NCI-H2196 treated with DMSO at 0.1 percent for 48 hours (cell line): Measurements from ENCODE around the gene PRKCSH.
"Not testable (repeated sequence)": the region's sequence is repeated elsewhere in the genome, so short reads cannot be mapped to it uniquely, and the experiment has no call there.

ENCODE experiments used
- DNase-seq: peaks from one replicate; lab custom pipeline; 2025; ENCODE audit not compliant: unreplicated experiment; lab: John Stamatoyannopoulos, UW

PRKCSH gene, protein sequence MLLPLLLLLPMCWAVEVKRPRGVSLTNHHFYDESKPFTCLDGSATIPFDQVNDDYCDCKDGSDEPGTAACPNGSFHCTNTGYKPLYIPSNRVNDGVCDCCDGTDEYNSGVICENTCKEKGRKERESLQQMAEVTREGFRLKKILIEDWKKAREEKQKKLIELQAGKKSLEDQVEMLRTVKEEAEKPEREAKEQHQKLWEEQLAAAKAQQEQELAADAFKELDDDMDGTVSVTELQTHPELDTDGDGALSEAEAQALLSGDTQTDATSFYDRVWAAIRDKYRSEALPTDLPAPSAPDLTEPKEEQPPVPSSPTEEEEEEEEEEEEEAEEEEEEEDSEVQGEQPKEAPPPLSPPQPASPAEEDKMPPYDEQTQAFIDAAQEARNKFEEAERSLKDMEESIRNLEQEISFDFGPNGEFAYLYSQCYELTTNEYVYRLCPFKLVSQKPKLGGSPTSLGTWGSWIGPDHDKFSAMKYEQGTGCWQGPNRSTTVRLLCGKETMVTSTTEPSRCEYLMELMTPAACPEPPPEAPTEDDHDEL

DNA sequence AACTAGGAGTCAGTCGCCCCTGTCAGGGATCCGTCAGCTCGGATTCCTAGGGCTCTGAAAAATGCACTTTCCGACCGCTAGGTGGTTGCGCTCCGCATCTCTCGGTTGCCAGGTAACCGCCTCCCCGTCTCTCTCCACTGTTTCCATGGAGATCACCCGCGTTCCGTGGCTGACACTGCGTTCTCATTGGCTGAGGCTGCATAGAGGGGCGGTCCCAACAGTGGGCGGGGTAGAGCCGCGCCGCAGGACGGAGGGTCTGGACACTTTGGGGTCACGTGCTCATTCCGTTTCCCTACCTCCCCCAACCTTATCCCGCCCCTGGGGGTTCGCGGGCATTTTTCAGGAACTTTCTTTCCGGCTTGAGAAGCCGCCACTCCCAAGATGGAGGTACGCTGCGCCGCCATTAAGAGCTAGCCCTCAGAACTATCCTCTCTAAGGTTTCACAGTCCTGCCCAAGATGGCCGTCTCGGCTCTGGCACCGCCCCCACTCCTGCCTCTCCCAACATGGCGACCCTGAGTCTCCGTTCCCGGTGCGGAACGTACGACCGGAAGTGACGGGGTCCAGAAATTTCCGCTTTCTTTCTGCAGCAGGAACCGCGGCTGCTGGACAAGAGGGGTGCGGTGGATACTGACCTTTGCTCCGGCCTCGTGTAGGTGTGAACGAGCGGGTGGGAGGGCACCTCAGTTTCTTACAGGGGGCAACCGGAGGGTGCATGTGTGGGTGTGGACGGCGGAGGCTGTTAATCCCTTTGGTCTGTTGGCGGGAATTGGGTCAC lies at the start of gene PRKCSH, which contains the start of gene ODAD3:
TSS of gene PRKCSH (plus strand) at position 579 of the 776 bp plus-strand sequence. CDS start 483 bp downstream, outside the sequence.
TSS of gene ODAD3 (minus strand) at position 65 of the 776 bp plus-strand sequence. CDS start 105 bp downstream, outside the sequence.
- peak; percentile 100 for DNase-seq

DNA sequence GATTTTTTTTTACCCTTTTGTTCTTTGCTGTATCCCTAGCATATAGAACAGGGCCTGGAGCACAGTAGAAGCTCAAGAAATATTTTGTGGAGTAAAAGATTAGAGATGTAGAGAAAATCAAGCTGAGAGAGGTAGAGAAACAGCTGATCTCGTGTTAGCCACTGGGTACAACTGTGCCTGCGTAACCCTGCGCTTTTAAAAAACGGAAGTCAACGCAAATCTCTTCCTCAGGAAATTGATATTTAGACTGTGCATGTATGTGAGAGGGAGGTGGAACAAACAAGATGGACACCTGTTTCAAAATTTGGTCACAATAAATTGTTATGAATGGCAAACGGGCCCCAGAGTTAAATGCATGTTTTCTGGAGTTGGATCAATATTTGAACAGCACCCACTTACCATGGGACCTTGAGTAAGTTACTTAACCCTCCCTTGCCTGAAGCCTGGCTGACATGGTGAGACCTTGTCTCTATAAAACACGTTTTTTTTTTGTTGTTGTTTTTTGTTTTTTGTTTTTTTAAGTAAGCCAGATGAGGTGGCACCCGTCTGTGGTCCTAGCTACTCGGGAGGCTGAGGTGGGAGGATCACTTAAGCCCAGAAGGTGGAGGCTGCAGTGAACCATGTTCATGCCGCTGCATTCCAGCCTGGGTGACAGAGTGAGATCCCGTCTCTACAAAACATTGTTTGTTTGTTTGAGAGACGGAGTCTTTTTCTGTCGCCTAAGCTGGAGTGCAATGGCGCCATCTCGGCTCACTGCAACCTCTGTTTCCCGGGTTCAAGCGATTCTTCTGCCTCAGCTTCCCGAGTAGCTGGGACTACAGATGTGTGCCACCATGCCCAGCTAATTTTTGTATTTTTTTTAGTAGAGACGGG lies 48.0 kb upstream of the PRKCSH start:
- DNase-seq: no peak

DNA sequence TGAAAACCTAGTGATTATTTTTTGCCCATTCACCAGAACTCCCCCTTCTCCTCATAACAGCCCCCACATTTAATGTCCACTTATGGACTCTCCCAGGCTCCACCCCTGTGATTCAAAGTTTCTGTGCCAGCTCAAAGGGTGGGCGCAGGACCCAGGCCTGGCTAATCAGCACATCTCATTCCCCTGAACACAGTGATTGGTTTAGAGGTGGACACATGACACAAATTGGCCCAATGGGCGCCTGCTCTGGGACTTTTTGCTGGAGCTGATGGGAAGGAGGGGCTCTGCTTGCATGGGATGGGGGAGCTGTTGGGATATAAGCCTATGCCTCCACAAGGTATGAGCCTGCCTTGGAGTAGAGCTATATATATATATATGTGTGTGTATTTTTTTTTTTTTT lies 45.1 kb upstream of the PRKCSH start:
- DNase-seq: no peak

DNA sequence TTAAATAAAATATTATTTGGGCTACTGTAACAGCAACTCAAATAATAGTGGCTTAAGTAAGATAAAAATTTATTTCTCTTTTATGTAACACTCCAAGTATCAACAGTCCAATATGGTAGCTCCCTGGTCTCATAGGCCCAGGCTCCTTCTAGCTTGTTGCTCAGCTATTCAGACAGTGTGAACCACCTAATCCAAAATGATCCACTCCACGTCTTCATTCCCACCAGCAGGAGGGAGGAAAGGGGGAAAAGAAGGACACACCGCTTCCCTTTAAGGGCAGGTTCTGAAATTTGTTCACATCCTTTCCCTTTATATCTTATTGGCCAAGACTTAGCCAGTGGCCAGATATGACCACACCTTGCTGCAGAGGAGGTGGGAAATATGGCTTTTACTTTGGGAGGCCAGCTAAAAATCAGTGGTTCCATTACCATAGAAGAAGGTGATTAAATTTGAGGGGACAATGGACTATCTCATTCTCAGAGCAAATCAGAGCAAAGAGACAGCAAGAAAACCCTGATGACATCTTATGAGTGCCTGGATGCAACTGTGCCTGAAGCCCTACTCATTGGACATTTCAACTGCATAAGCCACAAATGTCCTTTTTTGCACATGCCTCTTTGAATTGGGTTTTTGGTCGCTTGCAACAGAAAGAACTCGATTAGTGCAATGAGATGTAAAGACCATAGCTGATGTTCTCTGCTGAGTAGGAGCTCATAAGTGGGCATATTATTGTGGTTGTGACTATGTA lies 44.3 kb upstream of the PRKCSH start:
- no peak for DNase-seq

DNA sequence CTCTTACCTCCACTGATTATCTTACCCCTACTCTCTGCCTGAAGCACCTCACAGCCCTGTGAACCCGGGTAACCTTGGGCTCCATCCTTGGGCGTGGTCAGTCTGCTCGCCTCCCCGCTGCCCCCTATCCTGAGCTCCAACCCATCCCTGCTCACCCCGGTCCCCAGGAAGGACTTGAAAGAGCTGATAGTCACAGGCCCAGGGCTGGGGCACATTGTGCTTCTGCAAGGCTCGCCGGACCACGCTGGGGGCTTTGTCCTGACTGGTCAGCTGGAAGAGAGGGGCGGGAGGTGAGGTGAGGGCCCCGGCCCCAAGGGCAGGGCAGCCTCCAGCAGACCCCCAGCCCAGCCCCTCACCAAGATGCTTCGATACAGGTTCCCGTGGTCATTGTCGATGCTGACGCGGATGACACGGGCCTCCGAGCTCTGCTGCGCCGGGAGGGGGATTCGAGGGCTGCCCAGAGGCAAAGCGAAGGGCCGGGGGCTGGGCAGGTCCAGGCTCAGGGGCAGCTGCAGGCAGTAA lies 38.3 kb upstream of the PRKCSH start:
- no peak for DNase-seq

DNA sequence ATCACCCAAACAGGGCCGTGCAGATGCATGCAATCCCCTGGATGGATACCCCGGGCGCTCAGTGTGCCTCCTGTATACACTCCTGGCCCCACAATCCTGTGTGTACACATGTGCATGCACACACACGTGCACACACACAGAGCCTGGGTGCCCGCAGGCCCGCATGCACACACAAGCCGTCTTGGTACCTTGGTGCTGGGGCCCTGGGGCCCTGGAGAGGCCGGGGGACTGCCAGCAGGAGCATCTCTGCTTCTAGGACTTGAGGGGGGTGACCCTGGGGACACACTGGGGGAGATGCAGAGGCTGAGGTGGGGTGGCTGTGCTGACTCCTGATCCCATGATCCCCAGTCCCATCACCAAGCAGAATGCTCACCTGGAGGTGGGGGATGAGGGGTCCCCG lies 35.8 kb upstream of the PRKCSH start:
- DNase-seq: no peak

DNA sequence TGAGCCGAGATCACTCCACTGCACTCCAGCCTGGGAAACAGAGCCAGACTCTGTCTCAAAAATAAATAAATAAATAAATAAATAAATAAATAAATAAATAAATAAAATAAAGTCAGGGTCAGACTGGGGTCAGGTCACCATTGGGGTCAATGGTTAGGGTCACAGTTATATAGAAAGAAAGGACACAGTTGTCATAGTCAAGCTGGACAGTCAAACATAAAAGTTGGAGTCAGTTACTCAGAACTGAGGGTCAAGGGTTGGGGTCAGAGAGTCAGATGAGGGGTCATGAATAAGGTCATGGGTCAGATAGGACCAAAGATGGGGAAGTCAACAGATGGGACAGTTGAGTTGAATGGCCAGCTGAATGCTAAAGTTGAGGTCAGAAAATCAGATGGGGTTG lies 34.6 kb upstream of the PRKCSH start:
- DNase-seq: no peak

DNA sequence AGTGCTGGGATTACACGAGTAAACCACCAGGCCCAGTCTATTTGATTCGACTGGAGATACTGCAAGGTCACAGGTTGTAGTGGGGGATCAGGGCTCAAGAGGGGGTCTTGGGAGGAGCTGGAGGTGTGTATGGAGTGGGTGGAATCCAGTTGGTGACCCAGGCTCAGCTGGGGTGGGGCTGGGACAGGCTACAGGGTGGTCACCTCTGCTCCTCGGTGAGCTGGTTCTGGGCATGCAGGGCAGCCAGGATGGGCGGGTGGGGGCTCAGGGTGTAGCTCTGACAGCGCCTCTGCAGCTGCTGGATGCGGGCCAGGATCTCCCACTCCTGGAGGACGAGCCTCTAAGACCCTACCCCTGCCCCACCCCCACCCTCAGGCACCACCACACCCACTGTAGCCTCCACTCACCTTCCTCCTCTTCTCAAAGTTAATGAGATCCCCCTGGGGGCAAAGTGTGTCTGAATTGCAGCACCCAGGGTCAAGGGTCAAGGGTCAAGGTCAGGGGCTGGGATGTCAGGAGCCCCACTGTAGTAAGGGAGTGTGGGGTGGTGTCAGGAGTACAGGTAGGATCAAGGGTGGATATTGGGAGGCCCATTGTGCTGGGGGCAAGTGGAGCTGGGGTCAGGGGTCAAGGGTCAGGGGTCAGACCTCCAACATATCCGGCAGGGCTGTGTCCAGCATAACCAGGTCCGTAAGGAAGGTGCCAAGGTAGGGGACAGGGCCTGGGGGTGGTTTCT lies 33.5 kb upstream of the PRKCSH start:
- DNase-seq: no peak

DNA sequence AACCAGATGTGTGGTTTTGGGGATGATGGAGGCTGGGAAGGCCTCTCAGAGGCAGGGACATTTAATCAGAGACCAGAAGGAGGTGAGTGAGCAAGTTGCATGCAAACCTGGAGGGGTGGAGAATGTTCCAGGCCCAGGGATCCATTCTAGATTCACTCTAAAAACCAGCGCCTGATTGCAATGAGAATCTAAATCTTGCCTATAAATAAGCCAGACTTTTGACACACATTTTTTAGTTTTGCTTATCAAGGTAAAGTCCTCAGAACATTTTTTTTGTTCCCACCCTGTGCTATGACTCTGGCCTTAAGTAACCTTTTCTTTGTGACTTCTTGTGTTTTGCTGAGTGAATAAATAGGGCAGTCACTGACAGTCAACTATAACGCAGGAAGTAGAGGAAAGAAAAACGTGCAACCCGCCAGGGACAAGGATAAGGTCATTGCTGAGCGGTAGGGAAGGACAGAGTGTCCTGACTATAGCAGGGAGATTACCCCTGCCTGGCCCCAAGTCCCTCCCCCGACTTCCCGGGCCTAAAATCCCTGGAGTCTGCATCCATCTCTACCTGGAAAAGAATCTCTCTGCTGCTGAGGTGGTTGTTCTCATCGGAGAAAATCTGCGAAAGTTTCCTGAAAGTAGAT lies 30.7 kb upstream of the PRKCSH start:
- no peak for DNase-seq

DNA sequence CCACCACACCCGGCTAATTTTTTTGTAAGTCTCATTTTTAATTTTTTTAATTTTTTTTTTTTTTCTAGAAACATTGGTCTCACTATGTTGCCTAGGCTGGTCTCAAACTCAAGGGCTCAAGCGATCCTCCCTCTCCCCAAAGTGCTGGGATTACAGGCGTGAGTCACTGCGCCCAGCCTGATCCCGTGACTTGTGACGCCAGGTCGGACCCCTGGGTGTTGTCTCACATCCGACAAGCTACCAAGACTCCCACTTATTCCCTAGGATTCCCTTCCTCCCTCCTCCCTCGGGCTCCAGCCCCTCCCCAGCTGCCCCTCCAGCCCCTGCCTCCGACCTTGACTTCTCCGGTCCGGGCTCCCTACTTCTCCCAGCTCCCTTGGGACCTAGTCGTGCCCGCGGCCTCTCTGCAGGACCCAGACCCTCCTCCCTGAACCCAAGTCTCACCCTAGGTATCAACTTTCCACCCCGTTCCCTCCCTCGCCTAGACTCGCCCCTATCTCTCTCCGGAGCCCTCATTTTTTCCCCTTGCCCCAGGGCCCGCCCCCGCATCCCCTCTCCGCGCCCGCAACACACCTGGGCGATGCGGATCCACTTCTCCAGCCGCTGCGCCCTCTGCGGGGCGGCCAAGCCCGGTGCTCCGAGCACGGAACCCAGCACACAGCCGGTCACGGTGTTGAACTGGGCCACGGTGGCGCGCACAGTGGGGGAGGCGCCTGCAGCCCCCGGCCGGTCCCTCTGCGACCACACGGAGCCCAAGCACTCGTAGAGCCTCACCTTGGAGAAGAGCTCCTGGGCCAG lies 29.4 kb upstream of the PRKCSH start:
- DNase-seq: no peak

DNA sequence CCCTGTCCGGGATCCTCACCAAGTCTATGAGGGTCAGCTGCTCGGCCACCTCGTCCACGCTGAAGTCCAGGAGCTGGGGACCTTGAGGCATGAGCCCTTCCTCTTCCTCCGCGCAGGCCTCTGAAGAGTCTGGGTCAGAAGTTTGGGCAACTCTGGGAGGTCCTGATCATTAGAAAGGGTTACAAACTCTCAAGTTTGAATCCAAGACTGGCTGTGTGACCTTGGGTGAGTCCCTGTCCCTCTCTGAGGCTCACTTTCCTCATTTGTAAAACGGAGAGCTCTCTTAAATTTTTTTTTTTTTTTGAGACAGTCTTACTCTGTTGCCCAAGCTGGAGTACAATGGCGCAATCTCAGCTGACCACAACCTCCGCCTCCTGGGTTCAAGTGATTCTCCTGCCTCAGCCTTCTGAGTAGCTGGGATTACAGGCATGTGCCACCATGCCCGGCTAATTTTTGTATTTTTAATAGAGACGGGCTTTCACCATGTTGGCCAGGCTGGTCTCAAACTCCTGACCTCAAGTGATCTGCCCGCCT lies 28.7 kb upstream of the PRKCSH start:
- DNase-seq: not testable (repeated sequence)

DNA sequence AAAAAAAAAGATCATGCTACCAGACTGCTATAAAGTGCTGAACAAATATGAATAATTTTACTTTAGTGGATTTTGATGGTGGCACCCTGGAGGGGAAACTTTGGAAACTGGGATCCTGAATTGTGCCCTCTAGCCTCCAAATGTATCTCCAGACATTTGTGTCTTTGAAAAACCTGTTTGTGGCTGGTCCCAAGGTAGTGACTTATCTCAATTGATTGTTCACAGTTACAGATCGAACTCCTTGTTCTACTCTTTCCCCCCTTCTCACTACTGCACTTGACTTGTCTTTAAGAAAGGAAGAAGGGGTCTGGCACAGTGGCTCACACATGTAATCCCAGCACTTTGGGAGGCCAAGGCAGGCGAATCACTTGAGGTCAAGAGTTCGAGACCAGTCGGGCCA lies 26.8 kb upstream of the PRKCSH start:
- DNase-seq: no peak

DNA sequence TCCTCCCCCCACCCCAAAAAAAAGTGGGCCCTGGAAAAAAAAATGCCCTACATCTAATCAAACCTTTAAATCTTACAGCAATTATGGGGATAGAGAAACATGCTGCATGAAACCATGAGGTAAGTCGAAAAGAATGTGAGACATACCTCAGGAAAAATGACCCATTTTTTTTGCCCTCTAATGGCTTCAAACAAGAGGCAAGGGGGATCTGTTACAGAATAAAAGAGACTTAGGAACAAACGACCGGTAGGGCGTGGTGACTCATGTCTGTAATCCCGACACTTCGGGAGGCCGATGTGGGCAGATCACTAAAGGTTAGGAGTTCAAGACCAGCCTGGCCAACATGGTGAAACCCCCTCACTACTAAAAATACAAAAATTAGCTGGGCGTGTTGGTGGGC lies 24.8 kb upstream of the PRKCSH start:
- DNase-seq: no peak

DNA sequence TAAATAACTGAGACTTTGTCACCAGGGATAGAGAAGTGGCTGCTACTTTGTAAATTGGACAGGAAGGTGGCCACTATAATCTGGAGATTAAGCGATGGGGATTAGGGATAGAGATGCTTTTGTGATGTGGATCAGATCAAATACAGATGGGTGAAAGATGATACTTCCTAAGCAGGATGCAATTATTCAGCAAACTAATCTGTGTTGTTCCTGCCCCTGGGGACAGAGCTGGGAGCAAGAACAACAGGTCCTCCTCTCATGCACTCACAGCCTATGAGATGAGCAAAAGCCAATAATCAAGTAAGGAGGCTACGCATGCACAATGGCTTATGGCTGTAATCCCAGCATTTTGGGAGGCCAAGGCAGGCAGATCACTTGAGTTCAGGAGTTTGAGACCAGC lies 20.9 kb upstream of the PRKCSH start:
- peak; percentile 14 for DNase-seq

DNA sequence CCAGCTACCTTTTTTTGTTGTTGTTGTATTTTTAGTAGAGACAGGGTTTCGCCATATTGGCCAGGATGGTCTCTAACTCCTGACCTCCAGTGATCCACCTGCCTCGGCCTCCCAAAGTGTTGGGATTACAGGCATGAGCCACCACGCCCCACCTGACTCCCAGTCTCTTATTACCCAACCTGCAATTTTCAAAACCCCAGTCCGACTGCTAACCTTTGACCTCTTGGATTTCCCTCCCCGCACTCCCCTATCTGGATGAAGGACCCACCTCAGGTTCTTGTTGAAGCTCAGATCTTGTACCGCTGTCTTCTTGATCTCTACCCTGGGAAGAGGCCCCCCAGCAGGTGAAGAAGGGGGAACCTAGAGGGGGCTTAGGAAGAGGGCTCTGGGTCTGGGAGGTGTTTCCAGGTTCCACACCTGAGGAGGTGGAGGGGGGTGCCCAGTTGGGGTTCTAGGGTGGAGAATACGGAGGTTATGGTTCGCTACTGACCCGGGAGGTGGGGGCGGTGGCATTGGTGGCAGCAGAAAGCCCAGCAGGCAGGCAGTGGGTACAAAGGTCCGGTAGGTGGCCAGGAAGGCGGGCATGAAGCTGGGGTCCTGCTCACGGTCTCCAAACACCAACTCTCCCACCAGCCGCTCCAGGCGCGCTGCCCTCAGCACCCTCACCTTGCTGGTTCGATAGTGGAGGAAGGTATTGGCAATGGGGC lies 18.9 kb upstream of the PRKCSH start:
- DNase-seq: no peak

DNA sequence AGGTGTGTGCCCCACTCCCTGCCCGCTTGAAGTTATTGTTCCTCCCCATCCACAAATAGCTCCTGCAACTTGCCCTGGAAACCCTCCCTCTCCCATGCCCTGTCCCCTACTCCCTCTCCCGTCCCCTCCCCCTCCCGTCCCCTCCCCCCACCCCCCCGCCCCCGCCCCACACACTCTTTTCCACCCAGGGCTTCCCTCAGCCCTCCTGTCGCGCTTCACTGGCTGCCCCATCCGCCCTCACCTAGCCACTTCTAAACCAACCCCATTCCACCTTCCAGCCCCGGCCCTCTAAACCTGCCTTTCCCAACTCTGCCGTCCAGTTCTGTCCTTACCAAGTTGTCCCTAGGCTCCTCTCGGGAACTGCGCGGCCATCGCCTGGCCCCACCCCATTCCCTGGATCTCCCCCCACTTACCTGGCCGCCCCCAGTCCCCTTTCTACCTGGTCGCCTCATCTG lies 17.3 kb upstream of the PRKCSH start:
- DNase-seq: no peak
